ENCODE results near the gene MCIDAS. TPM values are rescaled to one million over a fixed set of nuclear protein-coding genes. Genes with fewer than 3 reads are reported as not detected.

Gene MCIDAS
- not detected in 2 replicates for polyA plus RNA-seq (2012; rRNA removed)
- not detected in 2 replicates for polyA plus RNA-seq (2012; cell fraction: cytosol; rRNA removed)
- polyA plus RNA-seq (2012; cell fraction: nucleus; rRNA removed) = not detected in 2 replicates

DNA sequence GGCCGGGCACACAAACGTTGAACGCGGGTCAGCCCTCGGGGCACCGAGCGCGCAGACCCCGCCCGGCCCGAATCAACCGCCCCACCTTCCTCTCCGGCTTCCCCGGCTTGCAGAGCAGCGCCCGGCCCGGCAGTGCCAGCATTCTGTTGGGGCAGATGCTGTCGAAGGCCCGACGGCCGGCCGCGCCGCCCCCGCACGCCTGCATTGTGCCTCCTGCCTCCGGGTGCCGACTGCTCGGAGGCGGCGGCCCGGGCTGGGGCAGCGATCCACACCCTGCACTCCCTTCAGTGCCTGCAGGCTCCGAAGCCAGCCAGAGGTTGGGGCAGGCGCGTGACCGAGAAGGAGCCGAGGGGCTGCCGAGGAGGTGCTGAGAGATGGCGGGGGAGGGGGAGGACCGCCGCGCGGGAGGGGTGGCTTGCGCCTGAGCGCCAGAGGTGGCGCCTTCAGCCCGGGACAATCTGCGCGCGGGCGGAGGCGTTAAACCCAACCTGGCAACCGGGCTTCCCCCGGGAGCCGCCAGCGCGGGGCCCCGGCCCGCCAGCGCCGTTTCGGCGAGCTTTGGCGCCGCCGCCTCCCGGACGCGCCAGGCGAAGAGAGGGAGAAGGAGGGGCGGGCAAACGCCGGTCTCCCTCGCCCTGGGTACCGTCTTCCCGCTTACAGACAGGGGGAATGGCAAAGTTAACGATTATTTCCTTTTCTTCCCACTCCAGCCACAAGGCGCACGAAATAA, at the start of gene MCIDAS:
MCIDAS (minus strand) TSS at position 382 of the 730 bp plus-strand sequence; CDS start at position 205, 177 bp downstream.
- Histone ChIP-seq H3K4me2 (peak within 1 kb of the TSS; percentile 68), H3K27ac (ENCODE audit: low read depth in 2 of 2, low read length in 1 of 2) (no peak within 1 kb of the TSS), H3K4me3 (ENCODE audit: low read depth in 2 of 2, low read length in 1 of 2) (peak within 1 kb of the TSS; percentile 31 to 32; a peak in 3 of 4 replicates), H3K9me2 (no peaks in the 10 kb centered on the region), H3F3A (replicated peaks; ENCODE audit: insufficient read depth) (no peaks in the 10 kb centered on the region), H3K4me1 (ENCODE audit: control insufficient read depth in 1 of 2, insufficient read depth in 2 of 2, low read depth in 1 of 2, low read length in 1 of 2) (peaks cover 0 to 13% of the 10 kb centered on the region in 2 experiments; a peak in 1 of 4 replicates), H3K9me3 (no peaks in the 10 kb centered on the region), H3K9ac (no peak within 1 kb of the TSS), H3K27me3 (ENCODE audit: insufficient read depth) (peaks cover 100% of the 10 kb centered on the region), H4K20me1 (ENCODE audit: insufficient read depth) (no peaks in the 10 kb centered on the region), H2AFZ (ENCODE audit: low read depth) (0 out of 2 replicates have a peak within 1 kb of the TSS, but pooled peaks have one; percentile 35), H3K36me3 (replicated peaks in 1 of 2; ENCODE audit: control insufficient read depth in 1 of 2, insufficient read depth in 2 of 2, low read length in 1 of 2) (no peaks in the 10 kb centered on the region), H3K79me2 (ENCODE audit: insufficient read depth) (no peaks in the 10 kb centered on the region)
- 1% methylated on average over 28 of the region's 80 CpGs for WGBS (ENCODE audit: low lambda C conversion rate)
- CTCF ChIA-PET = interaction anchor here (1.2 to 3.2 kb wide), 10 partner anchors 8 to 585 kb away, joined by 3 to 12 read pairs (median 6); partner anchors contain the start of genes CDC20B, DHX29 and MTREX
- peak; percentile 77 for DNase-seq
- POLR2A ChIA-PET = no interaction called here
- TF ChIP-seq SIN3A (IDR thresholded peaks at IDR 0.05; ENCODE audit: borderline replicate concordance, low read depth, low read length) = no peak
- TF ChIP-seq, protein P1, sequence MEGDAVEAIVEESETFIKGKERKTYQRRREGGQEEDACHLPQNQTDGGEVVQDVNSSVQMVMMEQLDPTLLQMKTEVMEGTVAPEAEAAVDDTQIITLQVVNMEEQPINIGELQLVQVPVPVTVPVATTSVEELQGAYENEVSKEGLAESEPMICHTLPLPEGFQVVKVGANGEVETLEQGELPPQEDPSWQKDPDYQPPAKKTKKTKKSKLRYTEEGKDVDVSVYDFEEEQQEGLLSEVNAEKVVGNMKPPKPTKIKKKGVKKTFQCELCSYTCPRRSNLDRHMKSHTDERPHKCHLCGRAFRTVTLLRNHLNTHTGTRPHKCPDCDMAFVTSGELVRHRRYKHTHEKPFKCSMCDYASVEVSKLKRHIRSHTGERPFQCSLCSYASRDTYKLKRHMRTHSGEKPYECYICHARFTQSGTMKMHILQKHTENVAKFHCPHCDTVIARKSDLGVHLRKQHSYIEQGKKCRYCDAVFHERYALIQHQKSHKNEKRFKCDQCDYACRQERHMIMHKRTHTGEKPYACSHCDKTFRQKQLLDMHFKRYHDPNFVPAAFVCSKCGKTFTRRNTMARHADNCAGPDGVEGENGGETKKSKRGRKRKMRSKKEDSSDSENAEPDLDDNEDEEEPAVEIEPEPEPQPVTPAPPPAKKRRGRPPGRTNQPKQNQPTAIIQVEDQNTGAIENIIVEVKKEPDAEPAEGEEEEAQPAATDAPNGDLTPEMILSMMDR (IDR thresholded peaks at IDR 0.05) = 0 out of 2 replicates have a peak, but pooled peaks have one; percentile 6

DNA sequence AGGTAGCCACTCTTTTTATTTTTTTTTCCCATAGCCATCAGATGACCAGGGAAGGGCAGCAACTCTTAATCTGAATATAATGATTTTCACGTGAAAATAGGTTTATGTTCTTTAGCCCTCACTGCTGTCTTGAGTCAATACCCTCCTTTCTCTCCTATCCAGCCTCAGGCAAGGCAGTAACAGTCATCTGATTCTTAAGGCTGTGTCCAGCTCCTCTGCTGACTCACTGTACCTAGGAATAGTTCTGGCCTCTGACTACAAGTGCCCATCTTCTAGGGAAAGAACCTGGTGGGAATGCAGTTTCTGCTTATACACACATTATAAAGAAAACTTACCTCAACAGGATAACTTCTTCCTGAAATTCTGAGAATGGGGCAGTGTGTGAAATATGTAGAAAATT, 49.7 kb upstream of the MCIDAS start:
- H3K27ac ChIP-seq (ENCODE audit: low read depth in 2 of 2, low read length in 1 of 2) = no peak overlapping the region
- no peaks in the 10 kb centered on the region for H3K79me2 ChIP-seq (ENCODE audit: insufficient read depth)
- H3K4me3 ChIP-seq (ENCODE audit: low read depth in 2 of 2, low read length in 1 of 2) = no peak overlapping the region
- no peaks in the 10 kb centered on the region for H3K27me3 ChIP-seq (ENCODE audit: insufficient read depth)
- 87% methylated on average over 1 of the region's 1 CpG for WGBS (ENCODE audit: low lambda C conversion rate)
- H4K20me1 ChIP-seq (ENCODE audit: insufficient read depth) = no peaks in the 10 kb centered on the region
- no peaks in the 10 kb centered on the region for H3K4me1 ChIP-seq (ENCODE audit: control insufficient read depth in 1 of 2, insufficient read depth in 2 of 2, low read depth in 1 of 2, low read length in 1 of 2)
- TF ChIP-seq CHD2 (IDR thresholded peaks at IDR 0.05; ENCODE audit: low read length, partially characterized antibody) (no peak), RXRA (IDR thresholded peaks at IDR 0.05; ENCODE audit: borderline replicate concordance, low read depth) (no peak), SIN3A (IDR thresholded peaks at IDR 0.05; ENCODE audit: borderline replicate concordance, low read depth, low read length) (no peak), JUND (IDR thresholded peaks at IDR 0.05) (no peak)
- TF ChIP-seq, protein P1 (IDR thresholded peaks at IDR 0.05) = no peak
- POLR2A ChIA-PET = no interaction called here
- CTCF ChIA-PET = no interaction called here
- no peak overlapping the region for H3K9ac ChIP-seq
- peaks cover 8% of the 10 kb centered on the region for H3F3A ChIP-seq (replicated peaks; ENCODE audit: insufficient read depth)
- no peak for DNase-seq
- H3K36me3 ChIP-seq (replicated peaks in 1 of 2; ENCODE audit: control insufficient read depth in 1 of 2, insufficient read depth in 2 of 2, low read length in 1 of 2) = peaks cover 58 to 72% of the 10 kb centered on the region in 2 experiments
- no peaks in the 10 kb centered on the region for H3K9me2 ChIP-seq
- no peak overlapping the region for H2AFZ ChIP-seq (ENCODE audit: low read depth)
- no peaks in the 10 kb centered on the region for H3K9me3 ChIP-seq
- H3K4me2 ChIP-seq = no peak overlapping the region
